Activated CD4-positive, alpha-beta T cell treated with anti-CD3 and anti-CD28 coated beads, Interleukin-2, amount 50 U/mL, for 4 hours (primary cell): Measurements from ENCODE around the gene HYAL4.
"Not testable (repeated sequence)": the region's sequence is repeated elsewhere in the genome, so short reads cannot be mapped to it uniquely, and the experiment has no call there.

Experiments used
- DNase-seq, 2 experiments: peaks; one replicate each; pipeline ENCODE4 v3.0.0-alpha.2; 2020

Gene HYAL4

DNA sequence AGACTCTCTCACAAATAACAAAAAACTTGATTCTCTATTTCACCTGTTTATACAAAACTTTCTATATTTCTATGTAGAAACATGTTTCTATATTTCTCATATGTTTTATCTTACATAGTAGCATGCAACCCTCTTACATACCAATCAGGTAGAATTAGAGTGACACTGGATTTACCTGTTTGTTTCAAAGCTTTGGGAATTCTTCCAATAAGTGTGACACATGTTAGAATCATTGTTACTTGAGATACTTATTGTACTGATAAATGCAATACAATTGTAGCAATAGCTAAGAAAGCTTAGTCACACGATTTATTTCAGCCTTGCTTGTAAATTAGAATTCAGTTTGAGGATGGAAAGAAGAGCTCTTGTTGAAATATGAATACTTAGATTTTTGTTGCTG, 4.9 kb downstream of the HYAL4 start:
- no peak for DNase-seq

DNA sequence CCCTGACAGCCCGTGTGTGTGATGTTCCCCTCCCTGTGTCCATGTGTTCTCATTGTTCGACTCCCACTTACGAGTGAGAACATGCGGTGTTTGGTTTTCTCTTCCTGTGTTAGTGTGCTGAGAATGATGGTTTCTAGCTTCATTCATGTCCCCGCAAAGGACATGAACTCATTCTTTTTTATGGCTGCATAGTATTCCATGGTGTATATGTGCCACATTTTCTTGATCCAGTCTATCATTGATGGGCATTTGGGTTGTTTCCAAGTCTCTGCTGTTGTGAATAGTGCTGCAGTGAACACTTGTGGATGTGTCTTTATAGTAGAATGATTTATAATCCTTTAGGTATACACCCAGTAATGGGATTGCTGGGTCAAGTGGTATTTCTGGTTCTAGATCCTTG, 6.4 kb downstream of the HYAL4 start:
- DNase-seq = not testable (repeated sequence)

DNA sequence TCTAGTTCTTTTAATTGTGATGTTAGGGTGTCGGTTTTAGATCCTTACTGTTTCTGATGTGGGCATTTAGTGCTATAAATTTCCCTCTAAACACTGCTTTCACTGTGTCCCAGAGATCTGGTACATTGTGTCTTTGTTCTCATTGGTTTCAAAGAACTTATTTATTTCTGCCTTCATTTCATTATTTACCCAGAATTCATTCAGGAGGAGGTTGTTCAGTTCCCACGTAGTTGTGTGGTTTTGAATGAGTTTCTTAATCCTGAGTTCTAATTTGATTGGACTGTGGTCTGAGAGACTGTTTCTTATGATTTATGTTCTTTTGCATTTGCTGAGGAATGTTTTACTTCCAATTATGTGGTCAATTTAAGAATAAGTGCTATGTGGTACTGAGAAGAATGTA, 9.3 kb downstream of the HYAL4 start:
- DNase-seq = not testable (repeated sequence)

DNA sequence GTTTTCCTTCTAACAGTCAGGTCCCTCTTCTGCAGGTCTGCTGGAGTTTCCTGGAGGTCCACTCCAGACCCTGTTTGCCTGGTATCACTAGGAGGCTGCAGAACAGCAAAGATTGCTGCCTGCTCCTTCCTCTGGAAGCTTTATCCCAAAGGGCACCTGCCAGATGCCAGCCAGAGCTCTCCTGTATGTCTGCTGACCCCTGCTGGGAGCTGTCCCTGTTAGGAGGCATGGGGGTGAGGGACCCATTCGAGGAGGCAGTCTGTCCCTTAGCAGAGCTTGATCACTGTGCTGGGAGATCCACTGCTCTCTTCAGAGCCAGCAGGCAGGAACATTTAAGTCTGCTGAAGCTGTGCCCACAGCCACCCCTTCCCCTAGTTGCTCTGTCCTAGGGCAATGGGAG, 11.5 kb downstream of the HYAL4 start:
- DNase-seq = not testable (repeated sequence)

- no peak for DNase-seq
Measured at GRCh38 chr7:123860848-123861247, 15.9 kb downstream of the HYAL4 start.

GRCh38 chr7:123862775-123863174, 17.8 kb downstream of the HYAL4 start:
- no peak for DNase-seq

- no peak for DNase-seq
Measured at GRCh38 chr7:123863461-123863860, 18.5 kb downstream of the HYAL4 start.

GRCh38 chr7:123864012-123864411, 19.0 kb downstream of the HYAL4 start:
- no peak for DNase-seq

DNA sequence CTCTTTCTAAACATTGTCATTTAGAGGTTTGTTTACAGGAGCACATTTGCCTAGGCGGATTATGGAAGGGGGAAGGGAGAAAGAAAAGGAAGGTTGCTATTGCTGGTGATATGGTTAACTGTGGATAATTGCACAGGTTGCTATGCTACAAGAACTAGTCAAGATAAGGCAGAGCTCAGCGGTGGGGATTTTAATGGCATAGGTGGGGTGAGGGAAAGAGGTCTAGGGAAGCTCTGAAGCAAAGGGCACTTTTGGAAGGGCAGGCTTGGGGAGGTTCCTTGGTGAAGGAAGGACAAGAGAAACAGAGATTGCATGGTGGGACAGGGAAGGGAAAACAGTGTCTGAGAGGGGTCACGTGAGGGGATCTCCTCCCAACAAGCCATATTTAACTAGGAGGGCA, 19.5 kb downstream of the HYAL4 start:
- no peak for DNase-seq

DNA sequence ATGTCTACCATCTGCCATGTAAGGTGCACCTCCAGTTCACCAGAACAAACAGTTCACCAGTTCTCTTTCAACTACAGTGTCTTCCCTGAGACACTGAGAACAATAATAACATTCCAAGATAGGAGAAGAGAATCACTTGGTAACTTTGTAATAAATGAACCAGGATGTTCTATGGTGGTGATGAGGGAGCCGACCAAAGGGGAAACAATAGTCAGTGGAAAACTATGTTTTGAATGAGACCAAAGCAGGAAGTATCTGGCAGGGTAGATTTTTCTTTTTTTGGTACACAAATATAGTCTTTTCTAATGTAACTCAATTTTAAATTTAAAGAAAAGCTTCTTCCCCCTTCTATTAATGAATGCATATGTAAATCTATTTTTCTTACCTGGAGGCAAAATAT, 20.0 kb downstream of the HYAL4 start:
- DNase-seq = no peak

DNA sequence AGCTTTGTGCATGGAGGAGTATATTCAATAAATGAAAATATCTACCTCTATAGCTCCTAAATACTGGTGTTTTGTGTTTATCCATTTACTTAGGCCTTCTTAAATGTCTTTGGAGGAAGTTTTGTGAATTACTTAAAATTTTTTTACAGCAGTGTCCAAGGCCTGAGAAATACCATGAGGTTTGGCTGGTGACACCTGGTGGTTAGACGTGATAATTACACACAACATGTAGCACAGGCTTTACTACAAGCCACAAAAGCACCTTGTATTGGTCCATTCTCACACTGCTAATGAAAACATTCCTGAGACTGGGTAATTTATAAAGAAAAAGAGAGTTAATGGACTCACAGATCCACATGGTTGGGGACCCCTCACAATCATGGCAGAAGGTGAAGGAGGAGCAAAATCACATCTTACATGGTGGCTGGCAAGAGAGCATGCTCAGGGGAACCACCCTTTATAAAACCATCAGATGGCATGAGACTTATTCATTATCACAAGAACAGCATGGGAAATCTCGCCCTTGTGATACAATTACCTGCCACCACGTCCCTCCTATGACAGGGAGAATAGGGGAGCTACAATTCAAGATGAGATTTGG, 20.6 kb downstream of the HYAL4 start:
- DNase-seq = peak in 1 of 2 experiments; percentile 15

DNA sequence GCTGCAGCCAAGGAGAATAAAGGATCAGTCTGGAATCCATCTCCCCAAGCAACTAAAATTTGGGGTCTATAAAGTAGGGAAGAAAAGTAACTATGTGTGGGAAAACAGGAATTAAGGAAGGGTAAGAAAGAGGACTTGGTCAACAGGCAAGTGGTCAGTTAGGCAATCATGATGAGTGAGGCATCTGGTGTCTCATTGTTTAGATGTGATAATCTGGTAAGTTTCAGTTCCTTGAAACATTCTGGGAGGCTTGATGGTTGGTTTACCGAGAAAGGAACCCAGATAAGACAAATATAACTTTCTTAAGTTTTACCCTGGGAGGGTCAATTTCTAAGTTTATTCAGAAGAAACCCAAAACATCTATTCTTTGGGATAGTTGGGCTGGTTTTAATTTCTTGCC, 22.3 kb downstream of the HYAL4 start:
- DNase-seq = no peak

GRCh38 chr7:123871998-123872867, 27.3 kb downstream of the HYAL4 start:
- peak; percentile 9 to 16 for DNase-seq

DNA sequence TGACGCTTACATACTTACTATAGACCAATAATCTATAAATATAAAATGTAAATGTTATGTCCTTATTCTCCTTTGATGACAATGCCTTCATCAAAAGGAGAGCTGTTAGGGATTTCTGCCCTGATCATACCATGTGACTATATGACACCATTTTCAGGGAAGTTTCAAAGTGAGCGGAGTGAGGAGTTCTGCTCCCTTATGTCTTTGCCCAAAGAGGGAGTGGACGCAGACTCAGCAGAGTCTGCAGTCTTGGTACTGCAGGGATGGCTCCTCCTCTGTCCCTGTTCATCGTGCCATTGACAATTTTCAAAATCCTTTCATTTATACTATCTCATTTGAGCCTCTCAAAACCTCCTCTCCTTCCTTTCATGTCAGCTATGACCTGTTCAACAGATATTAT, 27.9 kb downstream of the HYAL4 start:
- DNase-seq = no peak

GRCh38 chr7:123876557-123877256, 31.7 kb downstream of the HYAL4 start:
- DNase-seq = no peak

- DNase-seq = no peak
Measured at GRCh38 chr7:123879628-123880027, 34.7 kb downstream of the HYAL4 start.

DNA sequence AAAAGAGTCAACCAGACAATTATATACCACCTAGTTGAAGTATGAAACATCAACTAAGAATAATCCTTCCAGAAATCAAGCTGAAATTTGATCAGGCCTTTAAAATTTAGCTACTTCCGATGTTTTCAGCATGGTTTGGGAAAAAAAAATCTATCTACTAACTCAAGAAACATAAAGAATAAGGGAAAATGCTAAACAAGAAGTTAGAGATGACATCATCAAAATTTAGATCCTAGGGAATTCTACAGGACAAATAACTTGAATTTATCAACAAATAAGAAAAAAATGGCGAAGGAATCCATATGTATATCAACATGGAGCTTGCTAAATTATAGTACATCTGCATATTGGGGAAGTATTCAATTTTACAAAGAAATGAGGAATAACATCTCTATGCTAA, 36.3 kb downstream of the HYAL4 start:
- no peak for DNase-seq

- DNase-seq = no peak
Measured at GRCh38 chr7:123883154-123883553, 38.2 kb downstream of the HYAL4 start.

- no peak for DNase-seq
Measured at GRCh38 chr7:123888192-123888591, 43.2 kb downstream of the HYAL4 start.

DNA sequence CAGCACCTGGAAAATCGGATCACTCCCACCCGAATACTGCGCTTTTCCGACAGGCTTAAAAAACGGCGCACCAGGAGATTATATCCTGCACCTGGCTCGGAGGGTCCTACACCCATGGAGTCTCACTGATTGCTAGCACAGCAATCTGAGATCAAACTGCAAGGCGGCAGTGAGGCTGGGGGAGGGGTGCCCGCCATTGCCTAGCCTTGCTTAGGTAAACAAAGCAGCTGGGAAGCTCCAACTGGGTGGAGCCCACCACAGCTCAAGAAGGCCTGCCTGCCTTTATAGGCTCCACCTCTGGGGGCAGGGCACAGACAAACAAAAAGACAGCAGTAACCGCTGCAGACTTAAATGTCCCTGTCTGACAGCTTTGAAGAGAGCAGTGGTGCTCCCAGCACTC, 49.8 kb downstream of the HYAL4 start:
- not testable (repeated sequence) for DNase-seq

GRCh38 chr7:123901101-123901500, 56.1 kb downstream of the HYAL4 start:
- DNase-seq = no peak

DNA sequence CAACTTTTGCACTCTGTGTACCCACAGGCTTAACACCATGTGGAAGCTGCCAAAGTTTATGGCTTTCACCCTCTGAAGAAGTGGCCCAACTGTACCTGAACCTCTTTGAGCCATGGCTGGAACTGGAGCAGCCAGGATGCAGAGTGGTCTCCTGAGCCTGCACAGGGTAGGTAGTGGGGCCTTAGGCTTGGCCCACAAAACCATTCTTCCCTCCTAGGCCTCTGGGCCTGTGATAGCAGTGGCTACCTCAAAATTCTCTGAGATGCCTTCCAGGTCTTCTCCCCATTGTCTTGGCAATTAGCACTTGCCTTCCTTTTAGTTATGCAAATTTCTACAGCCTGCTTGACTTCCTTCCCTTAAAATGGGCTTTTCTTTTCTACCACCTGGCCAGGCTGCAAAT, 60.7 kb downstream of the HYAL4 start:
- no peak for DNase-seq

DNA sequence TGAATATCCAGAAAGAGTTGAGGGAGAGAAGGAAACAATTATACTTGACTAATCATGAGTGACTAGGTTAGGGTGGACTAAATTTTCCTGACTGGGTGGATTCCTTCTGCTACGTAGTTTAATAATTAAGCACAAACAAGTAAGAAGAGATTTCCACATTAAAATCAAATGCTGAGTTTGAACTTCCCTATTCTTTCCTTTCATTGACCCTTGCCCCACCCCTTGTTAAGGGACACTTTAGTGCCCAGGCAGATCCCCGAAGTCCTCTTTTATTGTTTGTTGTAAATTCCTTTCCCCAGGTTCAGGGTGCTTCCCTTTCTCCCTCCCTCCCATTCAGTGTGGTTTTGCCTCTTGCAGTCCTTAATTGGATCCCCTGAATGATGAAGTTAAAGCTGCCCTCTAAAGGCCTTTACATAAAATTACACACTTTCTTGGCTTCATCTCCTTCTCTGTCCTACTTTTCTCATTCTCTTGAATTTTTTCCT, 71.3 kb downstream of the HYAL4 start:
- DNase-seq = no peak

DNA sequence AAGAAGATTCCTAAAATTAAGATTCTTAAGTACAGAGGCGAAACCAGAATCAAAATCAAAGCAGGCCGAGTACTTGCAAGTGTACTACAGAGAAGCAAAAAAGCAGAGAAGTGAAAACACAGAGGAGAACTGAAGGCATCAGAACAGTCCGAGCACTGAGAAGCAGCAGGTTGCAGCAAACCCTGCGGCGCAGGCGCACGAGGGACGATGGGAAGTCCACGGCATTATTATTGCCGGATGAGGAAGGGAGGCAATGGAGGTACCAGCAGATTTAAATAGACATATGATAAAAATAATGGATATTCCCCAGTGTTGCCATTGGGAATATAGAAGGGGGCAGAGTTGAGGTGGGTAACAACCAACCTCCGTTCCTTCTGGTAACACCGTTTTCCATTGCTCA, 72.9 kb downstream of the HYAL4 start:
- DNase-seq = no peak
